ENCODE data around the gene TKFC.

DNA sequence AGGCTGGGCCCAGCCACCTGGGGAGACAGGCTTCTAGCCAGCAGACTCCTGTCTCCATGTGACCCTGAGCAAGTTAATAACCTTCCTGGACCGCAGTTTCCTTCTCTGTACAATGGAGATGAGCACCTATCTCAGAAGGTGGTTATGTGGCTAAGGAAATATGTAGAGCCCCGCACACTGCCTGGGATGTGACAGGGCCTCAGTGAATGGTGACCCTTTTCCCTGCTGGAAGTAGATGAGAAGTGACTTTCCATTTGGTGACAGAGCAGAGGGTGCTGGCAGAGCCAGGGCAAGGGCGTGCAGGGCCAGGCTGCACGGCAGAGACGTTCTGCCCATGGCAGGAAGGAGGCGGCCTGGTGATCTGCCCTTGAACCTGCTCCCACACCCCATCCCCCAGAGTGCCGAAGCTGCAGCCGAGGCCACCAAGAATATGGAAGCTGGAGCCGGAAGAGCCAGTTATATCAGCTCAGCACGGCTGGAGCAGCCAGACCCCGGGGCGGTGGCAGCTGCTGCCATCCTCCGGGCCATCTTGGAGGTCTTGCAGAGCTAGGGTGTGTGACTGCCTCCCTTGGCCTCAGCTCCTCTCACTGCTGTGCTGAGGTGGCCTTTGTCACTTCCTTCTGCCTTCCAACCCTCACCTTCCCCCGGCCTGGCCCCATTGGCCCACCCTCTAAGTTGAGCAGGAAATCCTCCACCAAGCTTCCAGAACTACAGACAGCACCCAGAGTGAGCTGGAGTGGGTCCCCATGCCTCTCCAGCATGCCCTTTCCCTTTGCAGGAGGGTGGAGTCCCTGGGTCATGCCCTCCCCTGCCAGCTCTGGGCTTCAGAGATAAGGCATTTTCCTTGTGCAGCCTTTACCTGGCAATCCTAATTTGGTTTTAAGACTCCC lies 13.2 kb downstream of the TKFC start:
- TF ChIP-seq, protein P1, sequence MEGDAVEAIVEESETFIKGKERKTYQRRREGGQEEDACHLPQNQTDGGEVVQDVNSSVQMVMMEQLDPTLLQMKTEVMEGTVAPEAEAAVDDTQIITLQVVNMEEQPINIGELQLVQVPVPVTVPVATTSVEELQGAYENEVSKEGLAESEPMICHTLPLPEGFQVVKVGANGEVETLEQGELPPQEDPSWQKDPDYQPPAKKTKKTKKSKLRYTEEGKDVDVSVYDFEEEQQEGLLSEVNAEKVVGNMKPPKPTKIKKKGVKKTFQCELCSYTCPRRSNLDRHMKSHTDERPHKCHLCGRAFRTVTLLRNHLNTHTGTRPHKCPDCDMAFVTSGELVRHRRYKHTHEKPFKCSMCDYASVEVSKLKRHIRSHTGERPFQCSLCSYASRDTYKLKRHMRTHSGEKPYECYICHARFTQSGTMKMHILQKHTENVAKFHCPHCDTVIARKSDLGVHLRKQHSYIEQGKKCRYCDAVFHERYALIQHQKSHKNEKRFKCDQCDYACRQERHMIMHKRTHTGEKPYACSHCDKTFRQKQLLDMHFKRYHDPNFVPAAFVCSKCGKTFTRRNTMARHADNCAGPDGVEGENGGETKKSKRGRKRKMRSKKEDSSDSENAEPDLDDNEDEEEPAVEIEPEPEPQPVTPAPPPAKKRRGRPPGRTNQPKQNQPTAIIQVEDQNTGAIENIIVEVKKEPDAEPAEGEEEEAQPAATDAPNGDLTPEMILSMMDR (IDR thresholded peaks at IDR 0.05), result no peak
- TF ChIP-seq POLR2A (IDR thresholded peaks at IDR 0.05) (no peak), POLR2AphosphoS5 (IDR thresholded peaks at IDR 0.05) (no peak), EP300 (IDR thresholded peaks at IDR 0.05) (no peak)
